GM21576 (cell line): ENCODE data around the gene FBXL4.

Source experiments
- ATAC-seq: cut with Tn5 transposase; IDR thresholded peaks from one replicate; pipeline ENCODE4 v1.9.1; 2021; ENCODE audit warnings: mild to moderate bottlenecking, moderate library complexity; ENCODE audit not compliant: unreplicated experiment

The FBXL4 gene

DNA sequence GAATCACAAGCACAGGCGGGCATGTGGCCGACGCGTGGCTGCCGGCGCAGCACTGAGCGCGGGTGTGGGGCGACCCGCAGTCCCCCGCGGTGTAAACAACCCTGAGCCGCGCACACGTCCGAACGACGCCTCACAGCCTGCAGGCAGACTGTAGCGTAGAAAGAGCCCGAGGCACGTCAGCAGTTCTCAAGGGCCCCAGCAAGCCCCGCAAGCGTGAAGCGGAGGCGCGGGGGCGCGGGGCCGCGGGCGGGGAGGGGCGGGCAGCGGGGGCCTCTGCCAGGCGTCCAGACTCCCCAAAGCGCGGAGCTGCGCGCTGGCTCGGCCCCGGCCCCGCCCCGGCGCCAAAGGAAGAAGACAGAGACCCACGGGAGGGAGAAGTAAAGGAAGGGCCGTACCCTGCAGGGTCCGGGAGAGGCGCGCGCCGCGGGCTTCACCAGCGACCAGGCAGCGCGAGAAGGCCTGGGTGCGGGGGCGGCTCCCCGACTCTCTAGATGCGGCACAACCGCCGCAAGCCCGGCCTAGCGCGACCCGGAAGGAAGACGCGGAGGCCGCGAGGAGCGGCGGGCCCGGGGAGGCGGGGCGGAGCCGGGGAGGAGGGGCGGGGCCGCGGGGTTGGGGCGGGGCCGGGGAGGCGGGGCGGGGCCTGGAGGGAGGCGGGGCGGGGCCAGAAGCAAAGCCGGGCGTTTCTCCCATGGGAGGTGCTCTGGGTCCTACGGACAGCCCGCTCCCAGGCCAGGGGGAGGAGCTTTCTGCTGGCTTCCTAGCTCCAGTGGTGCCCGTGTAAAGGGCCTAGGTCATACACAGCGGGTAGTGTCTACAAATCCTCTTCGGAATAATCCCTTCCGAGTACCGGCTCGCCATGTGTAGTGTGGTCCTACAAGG lies at the start of gene FBXL4:
FBXL4 (minus strand) TSS at position 536 of the 882 bp plus-strand sequence. CDS start 20,958 bp downstream, outside the sequence.
- peak; percentile 76 for ATAC-seq

DNA sequence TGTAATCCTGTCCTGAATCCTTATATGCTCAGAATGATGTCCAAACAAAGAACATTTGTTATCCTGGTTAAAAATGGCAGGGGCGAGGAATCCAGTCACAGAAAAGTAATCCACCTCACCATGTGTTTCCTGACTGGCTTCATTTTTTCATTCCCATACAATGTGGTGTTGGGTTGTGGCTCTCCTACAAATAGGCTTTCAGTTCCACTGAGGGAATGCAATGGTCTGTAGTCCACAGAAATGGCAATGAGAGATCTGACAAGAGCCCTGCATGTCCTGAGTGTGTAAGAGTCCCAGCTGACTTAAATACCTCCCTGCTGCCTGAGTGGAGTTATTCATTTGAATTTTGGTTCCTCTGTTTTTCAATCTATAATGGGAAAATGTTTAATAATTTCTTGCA lies 47.4 kb upstream of the FBXL4 start:
- no peak for ATAC-seq

DNA sequence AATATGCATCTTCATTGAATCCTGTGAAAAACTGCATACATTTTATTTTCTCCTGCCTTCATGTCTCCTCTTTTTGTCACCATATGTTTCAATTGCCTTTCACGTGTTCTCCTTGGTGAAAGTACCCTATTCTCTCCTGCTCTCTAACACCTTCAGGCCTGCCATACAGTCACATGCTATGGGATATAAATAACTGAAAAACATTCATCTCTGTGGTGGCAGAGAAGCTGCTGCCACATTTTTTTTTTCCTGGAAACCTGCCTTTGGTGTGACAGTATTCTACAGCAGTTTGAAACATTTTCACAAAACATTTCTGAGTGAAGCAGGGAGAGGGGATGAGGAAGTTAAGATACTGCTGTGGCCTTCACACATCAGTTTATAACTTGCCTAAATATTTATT lies 44.8 kb upstream of the FBXL4 start:
- ATAC-seq: no peak

DNA sequence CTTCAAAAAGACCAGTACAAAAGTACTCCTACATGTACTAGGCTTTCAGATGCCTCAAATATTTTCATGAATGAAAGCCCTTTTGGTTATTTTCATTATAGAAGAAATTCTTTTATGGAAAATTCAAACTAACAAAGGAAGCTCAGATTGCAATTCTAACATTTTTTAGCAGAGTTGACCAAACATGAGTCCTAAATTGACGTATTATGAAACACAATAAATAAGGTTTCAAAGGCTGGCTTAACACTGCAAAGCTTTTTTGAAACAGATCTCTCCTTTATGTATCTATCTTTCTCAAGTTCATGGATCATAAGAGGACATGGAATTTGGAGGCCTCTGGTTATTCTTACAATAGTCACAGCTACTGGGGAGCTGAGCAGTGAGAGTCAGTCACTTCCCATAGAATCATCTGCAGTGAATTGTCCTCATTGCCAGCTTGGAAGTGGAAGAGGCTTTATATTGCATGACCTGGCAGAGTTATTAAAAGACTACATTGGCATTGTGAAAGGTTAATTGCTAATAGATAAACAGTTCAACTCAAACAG lies 38.4 kb upstream of the FBXL4 start:
- no peak for ATAC-seq

DNA sequence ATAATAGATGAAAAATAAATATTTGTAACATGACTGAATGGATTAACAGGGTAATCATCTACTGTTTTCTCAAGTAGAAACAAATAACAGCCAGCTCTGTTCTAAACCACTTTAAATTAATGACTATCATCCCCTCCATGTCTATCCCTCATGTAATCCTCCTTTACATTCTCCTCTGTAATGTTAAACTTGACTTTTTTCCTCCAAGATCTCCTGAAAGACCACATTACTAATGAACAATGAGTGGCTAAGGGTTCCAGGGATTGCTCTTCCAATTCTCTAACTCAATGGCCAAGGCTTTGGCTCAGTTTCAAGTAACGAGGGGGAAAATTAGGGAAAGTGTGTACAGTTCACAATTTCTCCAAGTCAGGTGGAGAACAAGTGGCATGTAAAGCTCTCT lies 37.6 kb upstream of the FBXL4 start:
- ATAC-seq: no peak

DNA sequence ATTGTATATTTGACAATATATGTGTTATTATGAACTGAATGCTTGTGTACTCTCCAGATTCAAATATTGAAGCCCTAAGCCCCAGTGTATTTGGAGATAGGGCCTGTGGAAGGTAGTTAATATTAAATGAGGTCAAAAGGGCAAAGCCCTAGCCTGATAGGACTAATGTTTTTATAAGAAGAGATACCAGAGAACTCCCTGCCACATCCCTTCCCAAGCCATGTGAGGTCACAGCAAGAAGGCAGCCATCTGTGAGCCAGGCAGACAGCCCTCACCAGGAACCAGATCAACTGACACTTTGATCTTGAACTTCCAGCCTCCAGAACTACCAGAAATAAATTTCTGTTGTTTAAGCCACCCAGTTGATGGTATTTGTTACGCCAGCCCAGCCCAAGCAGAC lies 36.4 kb upstream of the FBXL4 start:
- ATAC-seq: no peak

DNA sequence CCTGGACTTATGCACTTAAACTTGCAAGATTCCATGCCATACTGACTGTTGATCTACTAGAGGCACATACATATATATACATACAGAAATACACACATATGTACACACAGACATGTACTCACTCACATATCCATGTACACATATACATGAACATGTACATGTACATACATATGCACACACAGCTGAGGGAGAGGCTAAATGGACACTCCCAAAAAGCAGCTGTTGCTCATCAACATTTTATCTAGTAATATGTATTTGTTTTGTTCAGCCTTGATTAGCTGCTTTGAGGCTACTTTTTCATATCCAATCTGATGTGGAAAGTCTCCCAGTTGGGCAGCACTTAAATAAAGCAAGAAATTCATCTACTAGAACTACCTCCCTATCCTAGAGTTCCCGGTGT lies 33.7 kb upstream of the FBXL4 start:
- ATAC-seq: no peak

DNA sequence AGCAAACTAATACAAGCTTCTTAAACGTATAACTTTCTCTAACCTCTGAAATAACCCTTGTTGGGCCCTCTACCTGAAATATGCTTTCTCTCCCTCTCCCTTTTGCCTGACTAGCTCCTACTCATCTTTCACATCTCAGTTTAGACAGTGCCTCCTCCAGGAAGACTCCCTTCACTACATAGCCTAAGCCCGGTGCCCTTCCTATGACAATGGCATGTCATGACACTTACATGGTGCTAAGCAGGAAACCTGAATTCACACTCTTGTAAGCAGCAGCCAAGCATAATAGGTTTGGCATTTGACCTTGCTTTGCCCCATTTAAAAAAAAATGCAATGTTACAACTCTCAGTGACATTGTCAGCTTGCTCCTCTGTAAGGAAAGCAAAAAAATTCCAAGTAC lies 33.1 kb upstream of the FBXL4 start:
- ATAC-seq: no peak

DNA sequence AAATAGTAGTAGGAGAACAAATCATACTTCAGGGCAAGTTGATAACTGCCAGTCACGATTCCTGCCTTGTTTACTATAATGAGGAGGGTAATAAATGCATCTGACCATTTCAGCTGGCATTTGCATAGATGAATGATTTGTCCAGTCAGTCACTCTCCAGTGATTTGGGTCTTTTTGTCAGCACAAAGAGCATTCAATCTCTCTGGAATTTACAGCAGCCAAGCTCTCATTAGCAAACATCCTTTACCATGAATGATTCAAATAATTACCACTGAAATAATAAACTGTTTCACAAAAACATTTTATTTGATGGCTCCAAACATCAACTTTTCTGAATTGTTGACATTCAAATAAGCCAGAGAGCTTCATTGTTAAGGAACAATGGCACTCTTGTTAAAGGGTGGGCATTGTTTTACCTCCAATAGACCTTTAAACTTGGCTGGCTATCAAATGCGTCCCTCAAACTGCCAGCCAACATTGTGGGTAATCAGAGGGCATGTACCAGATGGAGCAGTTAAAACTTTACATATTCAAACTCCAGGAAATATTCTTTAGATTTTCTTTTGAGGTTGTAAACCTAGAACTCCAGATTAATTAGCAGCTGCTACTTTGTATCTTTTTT lies 30.0 kb upstream of the FBXL4 start:
- ATAC-seq: no peak

DNA sequence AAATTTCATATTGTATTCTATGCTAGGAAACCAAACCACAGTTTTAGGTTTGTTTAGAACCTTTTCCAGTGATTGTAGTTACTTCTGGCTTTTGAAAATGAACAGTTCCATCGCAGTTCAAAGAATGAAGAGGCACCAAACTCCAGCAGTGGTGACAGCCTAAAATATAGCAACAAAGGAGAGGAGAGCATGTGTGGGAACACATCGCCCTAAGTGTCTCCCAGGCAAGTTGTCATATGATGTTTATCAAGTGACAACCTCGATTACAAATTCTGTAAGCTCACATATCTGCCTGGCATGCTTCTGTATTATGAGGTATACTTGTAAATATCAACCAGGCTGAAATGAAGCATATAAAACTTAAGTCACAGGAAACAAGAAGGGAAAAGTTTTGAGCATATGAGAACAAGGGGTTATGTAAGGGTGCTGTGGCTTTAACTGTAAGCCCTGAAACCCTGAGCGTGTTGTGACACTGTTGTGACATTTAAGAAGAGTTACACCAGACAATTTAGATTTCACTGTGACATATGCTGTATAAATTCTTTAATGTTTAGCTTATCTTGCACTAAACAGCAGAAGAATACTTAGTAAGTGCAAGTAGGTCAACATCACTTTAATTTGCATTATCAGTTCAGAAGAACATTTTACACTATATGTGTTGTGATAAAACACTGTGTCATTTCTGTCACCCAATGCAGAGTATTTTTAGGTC lies 29.1 kb upstream of the FBXL4 start:
- ATAC-seq: no peak

DNA sequence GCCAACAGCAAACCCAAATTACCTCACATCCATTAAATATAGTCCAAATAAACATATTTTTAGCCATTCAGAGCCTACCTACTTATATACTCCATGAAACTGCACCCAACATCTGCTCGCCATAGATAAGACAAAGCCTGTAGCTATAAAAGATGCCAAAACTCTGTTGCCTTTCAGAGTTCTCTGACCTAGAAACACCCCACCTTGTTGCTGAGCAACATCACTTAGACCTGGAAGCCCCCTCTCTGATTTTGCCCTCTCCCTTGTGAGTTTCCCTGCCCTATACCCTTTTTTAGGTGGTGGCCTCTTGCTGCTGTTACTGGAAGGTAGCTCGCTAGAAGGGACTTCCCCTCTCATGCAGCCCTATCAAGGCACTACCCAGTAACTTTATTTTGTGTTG lies 27.7 kb upstream of the FBXL4 start:
- no peak for ATAC-seq

DNA sequence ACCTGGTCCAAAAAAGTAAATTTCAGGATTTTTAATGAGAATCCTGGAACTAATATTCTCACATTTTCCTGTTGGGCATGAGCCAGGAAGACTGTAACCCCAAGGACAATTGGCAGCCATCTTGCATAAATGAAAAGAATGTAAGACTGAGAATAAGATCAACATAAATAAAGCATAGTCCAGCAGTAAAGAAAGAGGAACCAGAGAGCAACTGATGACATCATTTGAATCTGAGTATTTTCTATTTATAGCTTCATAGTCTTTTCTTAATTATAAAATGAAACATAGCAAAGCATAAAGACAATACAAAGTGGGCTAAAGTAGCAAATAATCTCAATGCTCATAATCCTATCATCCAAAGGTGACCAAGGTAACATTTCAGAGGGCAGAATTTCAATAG lies 26.6 kb upstream of the FBXL4 start:
- ATAC-seq: no peak

DNA sequence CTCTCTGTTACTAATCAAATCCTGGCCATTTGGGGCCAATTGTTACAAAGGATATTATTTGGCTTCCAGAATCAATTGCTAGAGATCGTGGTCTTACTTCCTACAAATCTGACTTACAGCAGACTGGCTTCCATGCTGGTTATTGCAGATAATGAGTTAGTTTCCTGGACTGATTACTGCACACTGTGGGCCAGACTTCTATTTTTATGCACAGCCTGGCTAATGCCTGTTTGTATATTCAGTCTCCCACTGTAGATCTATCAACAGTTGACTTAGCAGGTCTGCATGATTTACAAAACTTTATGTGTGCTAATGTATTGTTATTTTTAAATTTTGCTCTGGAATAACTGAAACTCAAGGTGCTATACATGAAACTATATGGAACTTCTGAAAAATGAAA lies 25.8 kb upstream of the FBXL4 start:
- ATAC-seq: no peak

DNA sequence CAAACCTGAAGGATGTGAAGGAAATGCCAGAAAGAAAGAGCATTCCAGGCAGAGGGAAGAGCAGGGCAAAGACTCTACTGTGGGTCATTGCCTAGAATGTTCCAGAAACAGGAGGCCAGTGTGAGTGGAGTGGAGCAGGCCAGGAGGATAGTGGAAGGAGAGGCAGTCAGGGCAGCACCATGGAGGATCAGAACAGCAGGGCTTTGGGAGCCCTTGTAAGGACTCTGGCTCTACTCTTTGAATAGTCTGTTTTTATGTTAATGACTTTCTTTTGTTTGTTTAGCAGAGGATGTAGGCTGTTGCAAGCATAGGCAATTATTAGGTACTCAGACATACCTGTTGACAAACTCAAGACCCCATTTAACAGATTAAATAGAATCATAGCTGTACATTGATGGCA lies 23.6 kb upstream of the FBXL4 start:
- ATAC-seq: no peak

DNA sequence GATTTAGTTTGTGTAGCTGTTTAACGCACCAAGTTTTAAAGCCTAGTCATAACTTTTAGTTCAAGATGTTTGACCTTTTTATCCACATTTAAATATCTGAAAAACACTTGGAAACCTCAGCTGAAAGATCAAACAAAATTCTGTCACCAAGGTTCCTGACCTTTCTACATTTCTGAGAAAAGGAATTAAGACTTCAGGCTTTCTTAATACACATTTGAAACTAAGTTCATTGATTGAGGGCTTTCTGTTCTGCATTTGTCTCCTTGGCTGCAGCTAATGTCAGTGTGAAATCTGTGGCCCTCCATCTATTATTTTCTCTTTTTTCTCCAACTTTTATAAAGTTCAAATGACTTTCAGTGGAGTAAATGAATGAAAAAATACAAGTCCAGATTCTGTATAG lies 22.7 kb upstream of the FBXL4 start:
- ATAC-seq: no peak

DNA sequence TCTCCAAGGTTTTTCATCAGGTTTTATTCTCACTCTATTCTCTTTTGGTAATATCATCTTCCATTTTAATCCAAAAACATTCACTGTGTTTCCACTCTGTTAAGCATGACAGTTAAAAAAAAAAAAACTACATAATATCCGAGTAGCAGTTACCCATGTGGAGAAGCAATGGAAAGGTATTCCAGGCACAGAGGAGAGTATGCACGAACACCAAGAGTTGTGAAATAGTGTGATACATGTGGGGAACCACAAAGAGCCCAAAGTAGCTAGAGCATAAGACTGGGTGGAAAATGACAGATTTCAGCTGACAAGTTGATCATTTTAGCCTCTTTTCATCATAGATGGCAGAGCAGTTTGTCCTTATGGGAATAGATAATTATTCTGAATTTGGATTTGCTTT lies 19.9 kb upstream of the FBXL4 start:
- ATAC-seq: no peak

DNA sequence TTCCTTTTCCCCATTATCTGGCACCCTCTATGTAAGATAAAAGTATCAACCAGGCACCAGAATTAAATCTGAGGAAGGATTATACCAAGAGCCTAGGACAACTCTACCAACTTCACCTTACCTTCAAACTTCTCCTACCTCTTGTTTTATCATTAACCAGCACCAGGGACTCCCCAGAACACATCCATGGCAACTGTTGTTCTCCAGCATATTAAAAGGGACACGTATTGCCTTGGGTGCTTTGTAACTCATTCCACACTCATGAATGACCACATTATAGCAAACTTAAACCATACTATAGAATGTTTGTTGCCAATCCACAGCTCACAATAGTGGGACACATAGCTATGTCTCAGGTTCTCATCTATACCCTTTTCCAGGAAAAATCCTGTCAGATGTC lies 11.9 kb upstream of the FBXL4 start:
- ATAC-seq: no peak

DNA sequence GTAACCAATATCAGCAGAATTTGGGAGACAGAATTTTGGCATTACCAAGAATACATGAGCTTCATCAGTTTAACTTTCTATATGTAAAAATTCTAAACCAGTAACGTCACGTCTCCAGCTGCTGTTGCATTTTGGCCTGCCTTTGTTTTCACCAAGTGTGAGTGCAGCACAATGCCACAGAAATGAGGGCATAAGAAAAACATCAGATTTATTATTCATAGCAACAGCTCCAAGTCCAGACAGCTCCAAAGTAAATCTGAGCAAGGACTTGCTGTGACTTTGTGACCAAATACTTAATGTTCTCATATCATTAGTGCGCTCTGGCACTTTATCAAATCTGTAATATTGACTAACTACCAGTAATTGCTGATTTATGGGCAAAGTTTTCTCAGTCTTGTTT lies 11.0 kb upstream of the FBXL4 start:
- ATAC-seq: no peak

DNA sequence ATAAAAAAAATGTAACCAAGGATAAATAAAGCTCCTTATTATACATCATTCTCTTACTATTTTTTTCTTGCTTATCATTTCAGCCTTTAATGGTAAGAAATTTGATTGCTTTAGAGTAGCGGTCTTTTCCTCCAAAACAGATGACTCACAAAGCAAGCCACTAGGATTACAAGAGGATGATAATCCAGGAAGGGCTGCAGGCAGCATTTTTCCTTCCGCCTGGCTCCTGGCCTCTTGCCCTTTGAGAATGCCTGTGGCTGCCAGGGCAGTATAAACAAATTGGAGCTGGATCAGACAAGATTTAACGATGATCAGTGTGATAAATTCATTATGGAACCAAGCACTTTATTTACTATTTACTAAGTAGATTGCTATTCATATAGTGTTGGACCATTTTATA lies 9.7 kb upstream of the FBXL4 start:
- ATAC-seq: no peak

DNA sequence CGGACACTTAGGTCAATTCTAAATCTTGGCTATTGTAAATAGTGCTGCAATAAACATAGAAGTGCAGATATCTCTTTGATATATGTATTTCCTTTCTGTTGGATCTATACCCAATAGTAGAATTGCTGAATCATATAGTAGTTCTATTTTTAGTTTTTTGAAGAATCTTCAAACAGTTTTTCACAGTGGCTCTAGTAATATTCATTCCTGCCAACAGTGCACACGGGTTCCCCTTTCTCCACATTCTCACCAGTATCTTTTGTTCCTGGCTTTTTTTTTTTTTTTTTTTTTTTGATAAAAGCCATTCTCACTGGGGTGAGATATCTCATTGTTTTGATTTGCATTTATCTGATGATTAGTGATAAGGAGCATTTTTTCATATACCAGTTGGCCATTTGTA lies 1.8 kb upstream of the FBXL4 start:
- ATAC-seq: no peak

DNA sequence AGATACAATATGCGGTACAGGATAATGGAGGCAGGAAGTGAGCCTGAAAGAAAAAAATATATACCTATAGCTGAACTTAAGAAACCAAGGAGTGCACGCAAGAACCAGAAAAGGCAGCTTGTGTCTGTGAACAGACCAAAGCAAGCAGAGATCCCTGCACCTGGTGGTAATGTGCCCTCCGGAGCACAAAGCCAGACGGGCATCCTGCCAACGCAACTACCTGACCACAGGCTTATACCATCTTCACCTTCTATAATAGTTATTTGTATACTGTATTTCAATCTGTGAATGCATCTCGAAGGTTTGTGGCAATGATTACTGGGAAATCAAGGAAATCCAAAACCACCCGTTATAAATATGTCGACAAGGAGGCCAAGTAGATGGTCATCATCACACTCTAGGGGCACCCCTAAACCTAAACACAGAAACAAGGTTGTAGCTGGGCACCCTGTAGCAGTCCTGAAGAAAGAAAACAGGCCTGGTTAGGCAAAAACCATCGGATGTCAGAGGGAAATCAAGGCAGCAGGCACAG lies 801 bp downstream of the FBXL4 start:
- peak; percentile 30 for ATAC-seq
